Activated CD4-positive, alpha-beta T cell treated with anti-CD3 and anti-CD28 coated beads, Interleukin-2, Interleukin-6, amounts not matched to agents 100 ng/mL and 50 ng/mL, durations not matched to agents 16 hours and 8 hours (primary cell): ENCODE measurements around the gene SPTLC1.

Experiments
- DNase-seq: peaks from one replicate; pipeline ENCODE4 v3.0.0-alpha.2; 2020

SPTLC1 gene

GRCh38 chr9:92077888-92078287 is 37.3 kb downstream of the SPTLC1 start:
- no peak for DNase-seq

DNA sequence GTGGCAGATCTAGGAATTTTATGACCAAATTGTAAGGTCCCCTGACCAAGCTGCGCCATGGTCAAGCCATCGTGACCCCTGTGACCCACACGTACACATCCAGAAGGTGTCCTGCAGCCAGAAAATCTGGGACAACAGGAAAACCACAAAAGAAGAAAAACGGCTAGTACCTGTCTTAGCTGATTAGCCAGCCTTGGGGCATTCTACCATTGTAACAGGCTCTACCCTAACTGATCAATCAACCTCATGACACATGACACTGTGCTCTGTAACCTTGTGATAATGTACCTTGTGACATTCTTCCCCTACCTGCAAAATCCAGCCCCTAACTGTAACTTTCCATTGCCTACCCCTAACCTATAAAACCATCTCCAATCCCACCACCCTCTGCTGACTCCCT is 43.6 kb downstream of the SPTLC1 start:
- DNase-seq, result no peak

DNA sequence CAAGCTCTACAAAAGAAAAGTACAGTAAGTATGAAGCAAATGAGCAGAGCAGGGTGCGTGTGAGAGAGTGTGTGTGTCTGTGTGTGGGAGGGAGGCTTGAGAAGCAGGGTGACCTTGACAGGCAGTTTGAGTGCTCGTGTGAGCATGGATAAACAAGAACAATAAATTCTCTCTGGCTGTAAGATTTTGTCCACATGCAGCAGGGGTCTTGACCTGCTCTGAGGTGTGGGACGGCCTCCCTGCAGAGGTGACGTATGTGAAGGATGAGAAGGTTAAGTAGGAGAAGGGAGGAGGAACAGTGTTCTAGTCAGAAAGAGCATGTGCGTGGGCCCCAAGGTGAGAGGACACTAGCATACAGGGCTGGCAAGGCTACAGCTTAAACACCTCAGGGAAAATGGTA is 49.0 kb downstream of the SPTLC1 start:
- DNase-seq, result no peak

- no peak for DNase-seq
Observed at GRCh38 chr9:92064711-92065110, 50.5 kb downstream of the SPTLC1 start.

DNA sequence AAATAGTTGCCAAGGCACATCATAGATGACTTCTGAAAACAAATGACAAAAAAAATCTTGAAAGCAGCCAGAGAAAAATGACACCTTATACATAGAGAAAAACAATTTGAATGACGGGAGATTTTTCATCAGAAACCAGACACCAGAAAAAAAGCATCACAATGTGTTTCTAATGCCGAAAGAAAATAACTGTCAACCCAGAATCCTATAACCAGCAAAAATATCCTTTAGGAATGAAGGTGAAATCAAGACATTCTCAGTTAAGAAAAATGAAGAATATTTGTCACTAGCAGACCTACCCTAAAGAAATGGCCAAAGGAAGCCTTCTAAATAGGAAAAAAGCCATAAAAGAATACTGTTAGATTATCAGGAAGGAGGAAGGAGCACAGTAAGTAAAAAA is 54.0 kb downstream of the SPTLC1 start:
- no peak for DNase-seq

DNA sequence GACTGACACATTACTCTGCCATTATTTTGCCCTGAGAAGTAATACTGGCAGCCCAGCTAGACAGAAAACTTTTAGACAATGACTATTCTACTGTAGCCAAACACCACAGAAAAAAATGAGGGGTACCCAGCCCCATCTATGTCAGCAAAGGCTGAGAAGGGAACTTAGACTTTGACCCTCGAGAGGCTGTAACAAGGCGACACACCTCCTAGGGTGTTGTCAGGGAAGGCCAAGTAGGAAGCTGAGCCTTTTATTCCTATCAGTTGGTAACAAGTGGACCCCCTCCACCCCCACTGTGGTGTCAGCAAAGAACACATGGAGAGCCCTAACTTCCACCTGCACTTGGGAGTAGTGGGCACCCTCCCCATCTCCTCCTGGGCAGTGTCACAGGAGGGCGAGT is 55.6 kb downstream of the SPTLC1 start:
- no peak for DNase-seq

DNA sequence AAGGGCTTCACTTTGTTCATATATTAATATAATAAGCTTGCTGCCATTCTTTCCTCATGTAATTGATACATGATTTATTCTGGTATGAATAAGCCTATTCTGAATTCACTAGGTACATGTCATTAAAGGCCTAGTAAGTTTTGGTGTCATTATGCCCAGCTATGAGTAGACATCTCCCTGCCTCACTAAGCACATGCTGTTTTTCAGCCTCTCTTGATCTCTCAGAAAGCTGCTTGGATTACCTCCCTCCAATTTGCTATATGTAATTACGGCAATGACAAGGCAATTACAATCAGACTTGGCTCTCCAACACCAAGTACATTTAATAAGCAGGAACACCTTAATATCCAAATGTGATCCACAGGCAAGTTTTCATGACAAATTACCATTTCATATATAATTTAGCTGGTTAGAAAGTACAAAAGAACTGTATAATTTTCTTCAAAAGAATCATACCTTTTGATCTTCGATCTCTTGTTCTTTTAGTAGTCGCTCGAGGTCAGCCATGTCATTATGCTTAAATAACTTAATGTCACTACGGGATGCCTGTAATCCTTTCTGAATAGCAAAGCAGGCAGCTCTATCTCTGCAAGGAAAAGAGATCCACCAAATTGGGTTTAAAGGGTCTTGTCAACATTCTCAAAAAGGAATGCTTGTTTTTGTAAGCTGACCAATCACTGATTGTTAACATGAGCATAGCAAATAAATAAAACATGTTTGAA is 56.3 kb downstream of the SPTLC1 start:
- DNase-seq, result no peak

DNA sequence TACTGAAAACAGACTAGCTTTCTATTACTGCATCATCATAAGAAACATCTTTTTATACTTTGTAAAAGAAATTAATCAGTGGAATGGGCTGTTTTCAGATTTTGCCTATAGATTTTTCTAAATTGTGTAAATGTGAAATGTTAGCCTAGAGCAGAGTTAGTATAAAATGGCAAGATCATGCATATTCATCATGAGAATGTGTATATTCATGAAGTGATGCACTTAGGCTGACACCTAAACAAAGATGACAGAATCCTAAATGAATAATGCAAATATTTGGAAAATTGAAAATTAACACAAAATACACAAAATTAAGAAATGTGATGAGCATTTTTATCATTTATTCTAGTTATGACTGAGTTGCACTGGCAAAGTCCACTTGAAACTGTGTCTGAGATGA is 57.2 kb downstream of the SPTLC1 start:
- DNase-seq, result no peak

- no peak for DNase-seq
Observed at GRCh38 chr9:92057226-92057625, 58.0 kb downstream of the SPTLC1 start.

GRCh38 chr9:92055624-92056023 is 59.6 kb downstream of the SPTLC1 start:
- DNase-seq, result no peak

DNA sequence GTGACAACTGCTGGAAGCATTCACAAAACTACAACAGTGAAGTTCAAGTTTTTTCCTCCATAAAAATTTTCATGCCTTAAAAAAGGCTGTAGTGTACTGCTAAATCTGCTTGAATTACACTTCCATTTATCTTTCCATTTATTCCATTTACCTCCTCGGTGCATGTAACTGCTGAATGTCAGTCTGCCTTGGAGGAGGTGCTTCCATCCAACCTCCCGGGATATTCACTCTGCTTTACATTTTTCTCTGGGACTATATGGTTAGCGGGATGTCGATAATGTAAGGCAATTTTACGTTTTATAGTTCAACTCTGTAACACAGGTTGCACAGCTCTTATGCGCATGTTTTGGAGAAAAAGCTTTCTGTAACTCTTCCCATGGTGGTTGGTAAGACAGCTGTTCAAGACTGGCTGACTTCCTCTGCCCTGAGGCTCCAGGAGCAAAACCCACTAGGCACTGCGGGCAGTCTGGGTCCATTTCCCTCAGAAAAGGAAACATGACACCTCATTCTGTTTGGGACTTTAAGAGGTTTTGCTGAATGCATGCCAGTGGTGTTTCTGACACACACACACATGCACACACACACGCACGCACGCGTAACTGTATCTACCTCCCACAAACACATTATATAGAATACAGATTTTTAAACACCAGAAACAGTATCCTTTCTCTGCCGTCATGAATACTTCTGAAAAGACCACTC is 66.1 kb downstream of the SPTLC1 start:
- DNase-seq, result no peak

- no peak for DNase-seq
Observed at GRCh38 chr9:92047500-92047899, 67.7 kb downstream of the SPTLC1 start.

GRCh38 chr9:92046676-92047075 is 68.5 kb downstream of the SPTLC1 start:
- DNase-seq, result no peak

DNA sequence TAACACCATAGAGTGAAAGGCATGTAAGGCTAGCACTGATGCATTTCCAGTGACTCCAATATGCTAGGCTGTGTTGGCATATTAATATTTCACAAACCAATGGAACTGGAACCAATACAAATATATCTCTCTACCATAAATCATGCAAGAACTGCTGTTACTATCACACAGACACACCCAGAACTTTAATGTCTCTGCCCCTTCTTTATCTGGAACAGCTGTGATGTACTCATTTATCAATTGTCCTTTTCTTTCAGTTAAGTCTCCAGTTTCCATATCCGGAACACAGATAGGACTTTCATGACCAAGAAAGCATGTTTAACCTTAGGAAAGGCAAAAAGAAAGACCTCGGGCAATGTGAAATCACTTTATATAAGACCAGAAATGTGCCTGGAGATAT is 70.3 kb downstream of the SPTLC1 start:
- no peak for DNase-seq

- DNase-seq, result no peak
Observed at GRCh38 chr9:92043002-92043401, 72.2 kb downstream of the SPTLC1 start.

- DNase-seq, result no peak
Observed at GRCh38 chr9:92042260-92042659, 73.0 kb downstream of the SPTLC1 start.

DNA sequence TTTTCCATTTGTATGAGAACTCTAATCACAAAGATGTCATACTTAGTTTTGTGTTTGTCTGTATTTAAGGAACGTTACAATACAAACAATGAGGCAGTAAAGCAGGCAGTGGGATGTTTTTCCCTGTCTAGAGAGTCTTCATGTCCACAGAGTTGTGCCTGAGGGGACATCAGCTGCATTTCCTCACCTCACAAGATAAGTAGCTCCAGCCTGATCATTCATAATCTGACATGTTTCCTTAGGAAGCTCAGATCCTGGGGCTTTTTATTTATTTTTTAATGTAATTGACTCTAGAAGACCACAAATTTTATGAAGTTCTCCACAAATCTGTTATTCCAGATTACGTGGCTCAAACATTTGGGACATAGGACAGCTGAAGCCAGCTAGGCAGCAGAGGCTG is 78.5 kb downstream of the SPTLC1 start:
- no peak for DNase-seq

GRCh38 chr9:92036411-92036746 is 78.8 kb downstream of the SPTLC1 start:
- DNase-seq, result no peak

DNA sequence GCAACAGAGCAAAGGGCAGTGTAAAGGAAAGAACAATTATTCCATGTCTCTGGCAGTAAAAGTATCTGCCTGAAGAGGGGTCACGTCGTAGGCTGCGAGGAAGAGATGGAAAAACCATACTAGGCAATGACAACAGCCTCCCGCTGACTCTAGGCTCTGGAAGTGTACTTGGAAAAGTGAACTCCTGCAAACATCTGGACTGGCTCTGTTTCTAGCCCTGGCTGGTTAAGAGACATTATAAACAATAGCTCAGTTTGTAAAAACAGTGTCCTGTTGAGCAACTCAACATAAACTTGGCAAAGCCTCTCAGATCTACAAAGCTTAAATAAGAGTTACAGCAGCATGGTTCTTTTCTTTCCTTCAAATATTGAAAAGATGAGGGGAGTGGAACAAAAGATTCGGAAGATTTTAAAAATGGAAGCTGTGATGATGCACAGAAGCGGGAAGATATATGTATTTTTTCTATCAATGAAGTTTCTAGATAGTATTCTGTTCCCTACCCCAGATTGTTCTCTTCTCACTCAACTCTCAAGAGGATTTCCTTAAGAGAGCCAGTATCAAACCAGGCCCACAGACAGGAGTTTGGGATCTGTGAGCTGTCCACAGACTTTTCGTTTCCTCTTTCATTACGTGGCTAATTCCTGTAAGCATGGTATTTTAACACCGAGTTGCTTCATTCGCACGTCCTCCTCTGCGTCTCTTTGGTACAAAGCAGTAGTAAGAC is 79.4 kb downstream of the SPTLC1 start:
- DNase-seq, result no peak

GRCh38 chr9:92035146-92035545 is 80.1 kb downstream of the SPTLC1 start:
- no peak for DNase-seq

GRCh38 chr9:92033991-92034390 is 81.2 kb downstream of the SPTLC1 start:
- no peak for DNase-seq

GRCh38 chr9:92033307-92033706 is 81.9 kb downstream of the SPTLC1 start:
- no peak for DNase-seq

- no peak for DNase-seq
Observed at GRCh38 chr9:92032891-92033290, 82.3 kb downstream of the SPTLC1 start.

DNA sequence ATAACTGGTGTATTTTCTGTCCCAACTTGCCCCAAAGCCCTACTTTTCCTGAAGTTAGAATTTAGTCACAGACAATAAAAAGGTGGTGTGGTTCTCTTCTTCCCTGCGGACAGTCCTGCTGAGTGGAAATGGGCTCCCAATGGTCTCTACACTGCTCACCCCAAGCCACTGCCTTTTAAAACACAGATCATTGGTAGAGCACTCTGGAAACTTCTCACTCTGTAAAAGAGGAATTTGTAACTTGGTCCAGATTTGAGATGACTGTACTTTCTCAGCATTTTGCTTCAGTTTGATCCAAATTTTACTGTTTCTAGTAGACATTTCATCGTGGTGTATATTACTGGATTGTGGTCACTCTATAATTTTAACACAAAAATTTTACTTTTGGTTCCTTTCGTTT is 84.8 kb downstream of the SPTLC1 start:
- DNase-seq, result no peak
